Ishikawa (cell line): ENCODE data around the gene TFF3.

Experiments used
- CREB1 ChIP-seq: IDR thresholded peaks from 2 replicates; pipeline ENCODE4 v1.6.1; 2012; ENCODE audit warnings: low read depth
- EP300 ChIP-seq: IDR thresholded peaks from 2 replicates; pipeline ENCODE4 v1.6.1; 2012; ENCODE audit warnings: borderline replicate concordance
- FOXM1 ChIP-seq: IDR thresholded peaks from 2 replicates; pipeline ENCODE4 v1.6.1; 2012; ENCODE audit warnings: low read depth, borderline replicate concordance
- MAX ChIP-seq: IDR thresholded peaks from 2 replicates; pipeline ENCODE4 v1.6.1; 2012
- RAD21 ChIP-seq: IDR thresholded peaks from 2 replicates; pipeline ENCODE4 v1.6.1; 2012; ENCODE audit warnings: low read depth
- TAF1 ChIP-seq: IDR thresholded peaks from 2 replicates; pipeline ENCODE4 v1.6.1; 2012; ENCODE audit warnings: low read depth, mild to moderate bottlenecking
- TEAD4 ChIP-seq: IDR thresholded peaks from 2 replicates; pipeline ENCODE4 v1.6.1; 2012
- YY1 ChIP-seq: IDR thresholded peaks from 2 replicates; pipeline ENCODE4 v1.6.1; 2012; ENCODE audit warnings: low read depth
- ZBTB7A ChIP-seq: IDR thresholded peaks from 2 replicates; pipeline ENCODE4 v1.6.1; 2012; ENCODE audit warnings: low read depth
- TF ChIP-seq, protein P1 (sequence below): IDR thresholded peaks from 2 replicates; pipeline ENCODE4 v1.6.1; 2012; ENCODE audit warnings: low read depth, mild to moderate bottlenecking

DNA sequence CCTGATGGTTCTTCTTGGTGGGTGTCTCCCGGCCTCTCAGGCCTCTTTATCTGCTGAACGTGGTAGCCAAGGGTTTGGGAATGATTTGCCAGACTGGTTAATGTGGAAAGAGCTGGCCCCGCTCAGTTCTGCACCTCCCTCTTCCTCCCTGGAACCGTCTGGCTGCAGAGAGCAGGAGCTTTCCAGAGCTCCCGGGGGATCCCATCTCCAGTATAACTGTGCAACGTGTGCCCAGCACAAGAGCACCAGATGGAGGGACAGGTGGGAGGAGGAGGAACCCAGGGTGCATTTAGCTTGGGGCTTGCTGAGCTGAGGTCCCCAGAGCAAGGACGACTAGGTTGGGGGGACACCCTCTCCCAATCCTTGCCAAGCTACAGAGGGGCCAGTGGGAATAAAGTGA lies 46.1 kb upstream of the TFF3 start:
- no peak for TF ChIP-seq EP300
- no peak for TF ChIP-seq YY1
- no peak for TF ChIP-seq MAX
- TF ChIP-seq, protein P1, sequence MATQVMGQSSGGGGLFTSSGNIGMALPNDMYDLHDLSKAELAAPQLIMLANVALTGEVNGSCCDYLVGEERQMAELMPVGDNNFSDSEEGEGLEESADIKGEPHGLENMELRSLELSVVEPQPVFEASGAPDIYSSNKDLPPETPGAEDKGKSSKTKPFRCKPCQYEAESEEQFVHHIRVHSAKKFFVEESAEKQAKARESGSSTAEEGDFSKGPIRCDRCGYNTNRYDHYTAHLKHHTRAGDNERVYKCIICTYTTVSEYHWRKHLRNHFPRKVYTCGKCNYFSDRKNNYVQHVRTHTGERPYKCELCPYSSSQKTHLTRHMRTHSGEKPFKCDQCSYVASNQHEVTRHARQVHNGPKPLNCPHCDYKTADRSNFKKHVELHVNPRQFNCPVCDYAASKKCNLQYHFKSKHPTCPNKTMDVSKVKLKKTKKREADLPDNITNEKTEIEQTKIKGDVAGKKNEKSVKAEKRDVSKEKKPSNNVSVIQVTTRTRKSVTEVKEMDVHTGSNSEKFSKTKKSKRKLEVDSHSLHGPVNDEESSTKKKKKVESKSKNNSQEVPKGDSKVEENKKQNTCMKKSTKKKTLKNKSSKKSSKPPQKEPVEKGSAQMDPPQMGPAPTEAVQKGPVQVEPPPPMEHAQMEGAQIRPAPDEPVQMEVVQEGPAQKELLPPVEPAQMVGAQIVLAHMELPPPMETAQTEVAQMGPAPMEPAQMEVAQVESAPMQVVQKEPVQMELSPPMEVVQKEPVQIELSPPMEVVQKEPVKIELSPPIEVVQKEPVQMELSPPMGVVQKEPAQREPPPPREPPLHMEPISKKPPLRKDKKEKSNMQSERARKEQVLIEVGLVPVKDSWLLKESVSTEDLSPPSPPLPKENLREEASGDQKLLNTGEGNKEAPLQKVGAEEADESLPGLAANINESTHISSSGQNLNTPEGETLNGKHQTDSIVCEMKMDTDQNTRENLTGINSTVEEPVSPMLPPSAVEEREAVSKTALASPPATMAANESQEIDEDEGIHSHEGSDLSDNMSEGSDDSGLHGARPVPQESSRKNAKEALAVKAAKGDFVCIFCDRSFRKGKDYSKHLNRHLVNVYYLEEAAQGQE = no peak
- no peak for TF ChIP-seq CREB1
- no peak for TF ChIP-seq TAF1
- no peak for TF ChIP-seq TEAD4
- TF ChIP-seq ZBTB7A = no peak
- no peak for TF ChIP-seq RAD21
- TF ChIP-seq FOXM1 = no peak
